Colonic mucosa (tissue), 4 donors: ENCODE results near the gene CACNG8. TPM values are rescaled to one million over a fixed set of nuclear protein-coding genes. Genes with fewer than 3 reads are reported as not detected.

ENCODE experiments used
- DNase-seq: peaks from one replicate; pipeline ENCODE4 v3.0.0-alpha.2; 2020
- H3K27ac ChIP-seq: fragments of 200-600 bp; one replicate; pipeline ENCODE4 v1.8.0; 2021
- H3K27me3 ChIP-seq: fragments of 200-600 bp; one replicate; pipeline ENCODE4 v1.8.0; 2021
- H3K36me3 ChIP-seq: fragments of 200-600 bp; one replicate; pipeline ENCODE4 v1.8.0; 2021
- H3K4me1 ChIP-seq: fragments of 200-600 bp; one replicate; pipeline ENCODE4 v1.8.0; 2021; ENCODE audit warnings: mild to moderate bottlenecking
- H3K4me3 ChIP-seq: fragments of 200-600 bp; one replicate; pipeline ENCODE4 v1.8.0; 2021
- H3K9ac ChIP-seq, 2 donors: one replicate each; pipeline ENCODE4 v1.7.0; 2013; ENCODE audit warnings: control low read depth in 2 of 2, low read depth in 2 of 2, low read length in 2 of 2
- H3K9me3 ChIP-seq: fragments of 200-600 bp; one replicate; pipeline ENCODE4 v1.8.0; 2021
- intact Hi-C: fragments of 100-400 bp; cut with DNase I; formaldehyde crosslinking; loops from one replicate; pipeline ENCODE4 v1.14.1; 2022
- total RNA-seq, 2 donors: library from RNA; stranded (reverse); fragmentation: NEBNext Ultra II Directional in 1 of 2; extraction: Animal tissue kit (Norgen Biotek cat#: 25700) in 1 of 2; gene quantifications; one replicate each; pipeline ENCODE4 v1.2.1, GENCODE V29; 2021
- TF ChIP-seq, protein P1 (sequence below): fragments of 200-600 bp; IDR thresholded peaks from one replicate; pipeline ENCODE4 v1.8.0; 2022; ENCODE audit warnings: antibody characterized with exemption, mild to moderate bottlenecking
- donor health status: healthy.
- donor health status: DM: no; HTN: no; CAD: no.
- donor health status: DM: no; HTN: no; CAD: no.

The CACNG8 gene
- total RNA-seq, 2 donors from 2014 or later: 0.02 to 0.03 TPM

GRCh38 chr19:53961523-53962356 lies 997 bp upstream of the CACNG8 start:
- H3K4me3 ChIP-seq: no peak overlapping the region
- no peak overlapping the region for H3K27ac ChIP-seq
- H3K4me1 ChIP-seq: no peaks in the 10 kb centered on the region
- TF ChIP-seq, protein P1, sequence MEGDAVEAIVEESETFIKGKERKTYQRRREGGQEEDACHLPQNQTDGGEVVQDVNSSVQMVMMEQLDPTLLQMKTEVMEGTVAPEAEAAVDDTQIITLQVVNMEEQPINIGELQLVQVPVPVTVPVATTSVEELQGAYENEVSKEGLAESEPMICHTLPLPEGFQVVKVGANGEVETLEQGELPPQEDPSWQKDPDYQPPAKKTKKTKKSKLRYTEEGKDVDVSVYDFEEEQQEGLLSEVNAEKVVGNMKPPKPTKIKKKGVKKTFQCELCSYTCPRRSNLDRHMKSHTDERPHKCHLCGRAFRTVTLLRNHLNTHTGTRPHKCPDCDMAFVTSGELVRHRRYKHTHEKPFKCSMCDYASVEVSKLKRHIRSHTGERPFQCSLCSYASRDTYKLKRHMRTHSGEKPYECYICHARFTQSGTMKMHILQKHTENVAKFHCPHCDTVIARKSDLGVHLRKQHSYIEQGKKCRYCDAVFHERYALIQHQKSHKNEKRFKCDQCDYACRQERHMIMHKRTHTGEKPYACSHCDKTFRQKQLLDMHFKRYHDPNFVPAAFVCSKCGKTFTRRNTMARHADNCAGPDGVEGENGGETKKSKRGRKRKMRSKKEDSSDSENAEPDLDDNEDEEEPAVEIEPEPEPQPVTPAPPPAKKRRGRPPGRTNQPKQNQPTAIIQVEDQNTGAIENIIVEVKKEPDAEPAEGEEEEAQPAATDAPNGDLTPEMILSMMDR: no peak
- peaks cover 29% of the 10 kb centered on the region for H3K27me3 ChIP-seq
- no peaks in the 10 kb centered on the region for H3K9me3 ChIP-seq
- intact Hi-C loops: no loop called here
- no peak overlapping the region for H3K9ac ChIP-seq
- no peak for DNase-seq
- H3K36me3 ChIP-seq: no peaks in the 10 kb centered on the region

GRCh38 chr19:53965091-53965490 lies 2.4 kb downstream of the CACNG8 start:
- Histone ChIP-seq H3K4me1 (no peaks in the 10 kb centered on the region), H3K27me3 (peaks cover 21% of the 10 kb centered on the region), H3K9me3 (no peaks in the 10 kb centered on the region), H3K9ac (no peak overlapping the region), H3K36me3 (no peaks in the 10 kb centered on the region), H3K4me3 (no peak overlapping the region), H3K27ac (no peak overlapping the region)
- intact Hi-C loops: no loop called here
- TF ChIP-seq, protein P1: no peak
- no peak for DNase-seq

GRCh38 chr19:53966931-53967330 lies 4.2 kb downstream of the CACNG8 start:
- no peak overlapping the region for H3K27ac ChIP-seq
- H3K4me1 ChIP-seq: no peaks in the 10 kb centered on the region
- no peaks in the 10 kb centered on the region for H3K9me3 ChIP-seq
- no peak overlapping the region for H3K4me3 ChIP-seq
- no peaks in the 10 kb centered on the region for H3K36me3 ChIP-seq
- TF ChIP-seq, protein P1: no peak
- peaks cover 8% of the 10 kb centered on the region for H3K27me3 ChIP-seq
- H3K9ac ChIP-seq: no peak overlapping the region
- intact Hi-C loops: no loop called here
- DNase-seq: no peak

DNA sequence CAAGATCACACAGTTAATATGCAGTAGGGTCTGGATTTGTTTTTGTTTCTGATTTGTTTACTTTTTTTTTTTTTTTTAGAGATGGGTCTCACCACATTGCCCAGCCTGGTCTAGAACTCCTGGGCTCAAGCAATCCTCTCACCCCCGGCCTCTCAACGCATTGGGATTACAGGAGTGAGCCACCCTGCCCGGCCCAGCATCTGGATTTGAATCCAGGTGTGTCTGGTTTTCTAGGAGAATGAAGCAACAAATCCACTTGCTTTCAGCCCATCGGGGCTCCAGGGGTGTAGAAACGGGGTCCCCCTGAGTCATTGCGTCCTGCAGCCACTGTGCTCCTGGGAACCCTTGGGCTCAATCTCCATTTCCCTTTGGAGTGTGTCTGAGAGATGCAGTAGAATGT lies 6.6 kb downstream of the CACNG8 start:
- TF ChIP-seq, protein P1: no peak
- intact Hi-C loops: no loop called here
- H3K9ac ChIP-seq: no peak overlapping the region
- no peaks in the 10 kb centered on the region for H3K36me3 ChIP-seq
- no peak overlapping the region for H3K4me3 ChIP-seq
- H3K27ac ChIP-seq: no peak overlapping the region
- H3K4me1 ChIP-seq: no peaks in the 10 kb centered on the region
- H3K27me3 ChIP-seq: no peaks in the 10 kb centered on the region
- DNase-seq: no peak
- H3K9me3 ChIP-seq: no peaks in the 10 kb centered on the region

GRCh38 chr19:53971673-53972072 lies 8.9 kb downstream of the CACNG8 start:
- intact Hi-C loops: no loop called here
- no peak overlapping the region for H3K4me3 ChIP-seq
- H3K27me3 ChIP-seq: no peaks in the 10 kb centered on the region
- no peak for DNase-seq
- no peaks in the 10 kb centered on the region for H3K9me3 ChIP-seq
- no peak overlapping the region for H3K27ac ChIP-seq
- no peak overlapping the region for H3K9ac ChIP-seq
- TF ChIP-seq, protein P1: no peak
- H3K4me1 ChIP-seq: no peaks in the 10 kb centered on the region
- H3K36me3 ChIP-seq: no peaks in the 10 kb centered on the region
